ENCODE results near the gene TAMALIN.

Gene TAMALIN

GRCh38 chr12:52010152-52010622 is 3.4 kb downstream of the TAMALIN start:
- H3K27me3 ChIP-seq (ENCODE audit: insufficient read depth, poor library complexity, severe bottlenecking) = peaks cover 24% of the 10 kb centered on the region
- no peak overlapping the region for H3K4me3 ChIP-seq (replicated peaks; ENCODE audit: insufficient read depth, low read length)
- DNase-seq (ENCODE audit: low read depth in 1 of 2, low spot score in 1 of 2) = no peak
- no peak overlapping the region for H3K27ac ChIP-seq (replicated peaks)
- TF ChIP-seq REST (IDR thresholded peaks at IDR 0.05; ENCODE audit: insufficient replicate concordance, low read depth) (no peak), CTCF (IDR thresholded peaks at IDR 0.05; ENCODE audit: insufficient read depth, low read length) (no peak), GABPA (IDR thresholded peaks at IDR 0.05; ENCODE audit: low read depth) (no peak), SPI1 (IDR thresholded peaks at IDR 0.05; ENCODE audit: borderline replicate concordance, low read depth) (no peak), POLR2AphosphoS5 (IDR thresholded peaks at IDR 0.05; ENCODE audit: low read depth) (no peak)

- H3K27me3 ChIP-seq (ENCODE audit: insufficient read depth, poor library complexity, severe bottlenecking) = peaks cover 23% of the 10 kb centered on the region
- TF ChIP-seq POLR2AphosphoS5 (IDR thresholded peaks at IDR 0.05; ENCODE audit: low read depth) (no peak), CTCF (IDR thresholded peaks at IDR 0.05; ENCODE audit: insufficient read depth, low read length) (no peak), GABPA (IDR thresholded peaks at IDR 0.05; ENCODE audit: low read depth) (no peak), SPI1 (IDR thresholded peaks at IDR 0.05; ENCODE audit: borderline replicate concordance, low read depth) (no peak), REST (IDR thresholded peaks at IDR 0.05; ENCODE audit: insufficient replicate concordance, low read depth) (no peak)
- no peak overlapping the region for H3K4me3 ChIP-seq (replicated peaks; ENCODE audit: insufficient read depth, low read length)
- no peak for DNase-seq (ENCODE audit: low read depth in 1 of 2, low spot score in 1 of 2)
- no peak overlapping the region for H3K27ac ChIP-seq (replicated peaks)
Measured at GRCh38 chr12:52010692-52011601, 4.2 kb downstream of the TAMALIN start.

- no peak for DNase-seq (ENCODE audit: low read depth in 1 of 2, low spot score in 1 of 2)
- H3K27ac ChIP-seq (replicated peaks) = no peak overlapping the region
- peaks cover 16% of the 10 kb centered on the region for H3K27me3 ChIP-seq (ENCODE audit: insufficient read depth, poor library complexity, severe bottlenecking)
- H3K4me3 ChIP-seq (replicated peaks; ENCODE audit: insufficient read depth, low read length) = no peak overlapping the region
- TF ChIP-seq SPI1 (IDR thresholded peaks at IDR 0.05; ENCODE audit: borderline replicate concordance, low read depth) (no peak), CTCF (IDR thresholded peaks at IDR 0.05; ENCODE audit: insufficient read depth, low read length) (no peak), REST (IDR thresholded peaks at IDR 0.05; ENCODE audit: insufficient replicate concordance, low read depth) (no peak), GABPA (IDR thresholded peaks at IDR 0.05; ENCODE audit: low read depth) (no peak), POLR2AphosphoS5 (IDR thresholded peaks at IDR 0.05; ENCODE audit: low read depth) (no peak)
Measured at GRCh38 chr12:52011602-52012214, 5.0 kb downstream of the TAMALIN start.

All from HL-60 (cell line).